Bronchial epithelial cell (primary cell): ENCODE data around the gene TNFAIP8L1. TPM values are rescaled to one million over a fixed set of nuclear protein-coding genes. Genes with fewer than 3 reads are reported as not detected.

Experiments
- DNase-seq: peaks from one replicate; pipeline ENCODE4 v3.0.0-alpha.2; 2010; ENCODE audit warnings: low read depth
- FAIRE-seq: peaks from 2 replicates; lab custom pipeline; 2011; peaks lifted over from hg19 to GRCh38; lab: Jason Lieb, UNC
- H3K27me3 ChIP-seq: 2 replicates; pipeline ENCODE4 v1.5.1; 2011; ENCODE audit warnings: low read length; ENCODE audit not compliant: control insufficient read depth, insufficient read depth
- H3K36me3 ChIP-seq: 2 replicates; pipeline ENCODE4 v1.5.1; 2011; ENCODE audit warnings: low read length; ENCODE audit not compliant: control insufficient read depth, insufficient read depth
- H3K4me3 ChIP-seq: 2 replicates; pipeline ENCODE4 v1.5.1; 2011; ENCODE audit warnings: mild to moderate bottlenecking, low read depth, low read length, control low read depth
- total RNA-seq: library from RNA; depleted of rRNA; stranded (reverse); fragments of >200 nt; gene quantifications from 2 replicates; pipeline ENCODE4 v1.2.1, GENCODE V29; 2014
- TF ChIP-seq, protein P1 (sequence below): IDR thresholded peaks from 2 replicates; pipeline ENCODE4 v1.5.1; 2011; ENCODE audit warnings: mild to moderate bottlenecking, moderate library complexity, low read length, control low read depth, inconsistent platforms; ENCODE audit not compliant: insufficient read depth, severe bottlenecking

The TNFAIP8L1 gene
- total RNA-seq, 1 donor from 2014 or later, result 0.53 TPM

DNA sequence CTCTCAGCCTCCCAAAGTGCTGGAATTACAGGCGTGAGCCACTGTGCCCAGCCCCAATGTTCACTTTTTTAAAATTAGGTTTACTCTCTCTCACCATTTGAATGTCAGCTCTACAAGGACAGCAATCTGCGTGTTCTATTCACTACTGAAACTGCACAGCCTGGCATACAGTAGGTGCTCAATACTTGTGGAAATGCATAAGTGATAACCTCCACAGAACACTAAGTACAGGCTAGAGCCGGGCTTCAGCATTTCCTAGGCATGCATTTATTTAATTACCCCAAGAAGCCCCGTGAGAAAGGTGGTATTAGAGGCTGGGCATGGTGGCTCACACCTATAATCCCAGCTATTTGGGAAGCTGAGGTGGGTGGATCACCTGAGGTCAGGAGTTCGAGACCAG is 33.1 kb upstream of the TNFAIP8L1 start:
- Histone ChIP-seq H3K27me3 (peaks cover 3% of the 10 kb centered on the region), H3K4me3 (no peak overlapping the region), H3K36me3 (no peaks in the 10 kb centered on the region)
- TF ChIP-seq, protein P1, sequence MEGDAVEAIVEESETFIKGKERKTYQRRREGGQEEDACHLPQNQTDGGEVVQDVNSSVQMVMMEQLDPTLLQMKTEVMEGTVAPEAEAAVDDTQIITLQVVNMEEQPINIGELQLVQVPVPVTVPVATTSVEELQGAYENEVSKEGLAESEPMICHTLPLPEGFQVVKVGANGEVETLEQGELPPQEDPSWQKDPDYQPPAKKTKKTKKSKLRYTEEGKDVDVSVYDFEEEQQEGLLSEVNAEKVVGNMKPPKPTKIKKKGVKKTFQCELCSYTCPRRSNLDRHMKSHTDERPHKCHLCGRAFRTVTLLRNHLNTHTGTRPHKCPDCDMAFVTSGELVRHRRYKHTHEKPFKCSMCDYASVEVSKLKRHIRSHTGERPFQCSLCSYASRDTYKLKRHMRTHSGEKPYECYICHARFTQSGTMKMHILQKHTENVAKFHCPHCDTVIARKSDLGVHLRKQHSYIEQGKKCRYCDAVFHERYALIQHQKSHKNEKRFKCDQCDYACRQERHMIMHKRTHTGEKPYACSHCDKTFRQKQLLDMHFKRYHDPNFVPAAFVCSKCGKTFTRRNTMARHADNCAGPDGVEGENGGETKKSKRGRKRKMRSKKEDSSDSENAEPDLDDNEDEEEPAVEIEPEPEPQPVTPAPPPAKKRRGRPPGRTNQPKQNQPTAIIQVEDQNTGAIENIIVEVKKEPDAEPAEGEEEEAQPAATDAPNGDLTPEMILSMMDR, result no peak
- no peak for DNase-seq
- FAIRE-seq, result no peak

DNA sequence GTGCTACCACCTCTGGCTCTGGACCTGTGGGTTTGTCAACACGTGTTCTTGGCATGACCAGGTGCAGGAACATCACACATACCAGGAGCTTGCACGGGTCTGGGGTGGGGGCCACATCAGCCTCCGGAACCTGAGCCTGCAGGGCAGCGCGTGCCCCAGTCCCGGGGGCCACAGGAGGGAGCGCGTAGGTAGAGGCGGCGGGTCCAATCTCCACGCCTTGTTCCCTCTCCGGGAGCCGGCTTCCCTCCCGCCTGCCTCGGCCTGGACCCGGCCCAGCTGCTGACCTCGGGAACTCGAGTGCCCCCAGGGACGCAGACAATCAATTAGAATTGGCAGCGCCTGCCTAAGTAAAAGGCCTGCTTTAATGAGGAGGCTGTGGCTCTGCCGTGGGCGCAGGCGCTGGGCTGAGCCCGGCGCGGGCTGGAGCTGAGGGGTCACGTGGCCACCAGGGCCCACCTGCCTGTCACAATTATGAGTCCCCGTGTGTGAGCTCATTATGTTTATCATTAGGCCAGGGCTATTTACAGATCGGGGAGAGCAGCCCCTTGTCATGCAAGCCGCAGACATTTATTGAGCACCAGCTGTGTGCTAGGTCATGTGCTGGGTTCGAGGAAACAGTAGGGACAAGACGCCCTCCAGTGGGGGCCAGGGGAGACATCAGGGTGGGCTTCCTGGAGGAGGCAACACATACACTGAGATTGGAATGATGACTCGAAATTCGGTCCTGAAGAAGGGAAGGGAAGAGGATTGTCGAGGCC is 32.2 kb upstream of the TNFAIP8L1 start:
- H3K27me3 ChIP-seq, result peaks cover 3% of the 10 kb centered on the region
- no peaks in the 10 kb centered on the region for H3K36me3 ChIP-seq
- no peak overlapping the region for H3K4me3 ChIP-seq
- TF ChIP-seq, protein P1, result no peak
- no peak for FAIRE-seq
- DNase-seq, result no peak

DNA sequence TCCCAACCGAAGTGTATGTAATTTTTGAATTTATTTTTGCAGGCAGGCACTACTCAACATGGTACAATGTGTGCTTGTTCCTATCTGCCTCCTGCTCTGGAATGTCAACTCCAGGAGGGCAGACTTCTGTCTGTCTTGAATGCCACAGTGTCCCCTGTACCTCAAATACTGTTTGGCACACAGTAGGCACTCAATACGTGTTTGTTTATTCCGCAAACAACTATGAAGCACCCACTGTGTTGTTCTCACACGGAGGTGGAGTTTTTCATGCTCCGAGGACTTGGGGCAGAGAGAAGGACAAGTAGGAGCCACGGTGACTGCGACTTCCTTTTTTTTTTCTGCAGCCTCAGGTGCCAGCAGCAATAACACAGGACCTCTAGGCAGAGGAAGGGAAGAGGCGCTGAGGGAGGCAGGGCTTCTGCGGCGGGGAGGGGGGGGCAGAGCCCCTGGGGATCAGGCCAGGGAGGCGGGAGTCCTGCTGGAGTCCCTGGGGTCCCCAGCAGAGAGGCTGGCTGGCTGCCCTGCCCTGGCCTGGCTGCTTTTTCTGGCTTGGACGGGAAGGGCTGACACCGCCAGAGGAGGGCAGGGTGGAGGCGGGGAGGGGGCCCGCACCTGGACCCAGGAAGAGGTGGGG is 29.3 kb upstream of the TNFAIP8L1 start:
- TF ChIP-seq, protein P1, result no peak
- H3K36me3 ChIP-seq, result no peaks in the 10 kb centered on the region
- H3K4me3 ChIP-seq, result no peak overlapping the region
- no peak for DNase-seq
- peaks cover 3% of the 10 kb centered on the region for H3K27me3 ChIP-seq
- no peak for FAIRE-seq

DNA sequence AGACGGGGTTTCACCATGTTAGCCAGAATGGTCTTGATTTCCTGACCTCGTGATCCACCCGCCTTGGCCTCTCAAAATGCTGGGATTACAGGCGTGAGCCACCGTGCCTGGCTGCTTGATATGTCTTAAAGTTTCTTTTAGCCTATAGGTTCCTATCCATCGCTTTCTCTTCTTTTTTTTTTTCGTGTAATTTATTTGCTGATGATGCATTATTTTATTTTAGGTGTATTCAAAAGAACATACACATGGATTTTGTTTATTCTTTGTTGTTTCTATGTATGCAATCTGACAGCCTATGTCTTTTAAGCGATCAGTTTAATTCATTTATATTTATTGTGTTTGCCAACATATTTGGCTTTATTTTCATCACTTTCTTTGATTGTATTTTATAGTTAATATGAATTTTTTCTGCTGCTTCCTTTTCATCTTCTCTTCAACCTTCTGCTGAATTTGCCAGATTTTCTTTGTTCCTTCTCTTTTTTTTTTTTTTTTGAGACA is 26.0 kb upstream of the TNFAIP8L1 start:
- Histone ChIP-seq H3K27me3 (peaks cover 5% of the 10 kb centered on the region), H3K4me3 (no peak overlapping the region), H3K36me3 (no peaks in the 10 kb centered on the region)
- TF ChIP-seq, protein P1, result no peak
- no peak for DNase-seq
- FAIRE-seq, result no peak

DNA sequence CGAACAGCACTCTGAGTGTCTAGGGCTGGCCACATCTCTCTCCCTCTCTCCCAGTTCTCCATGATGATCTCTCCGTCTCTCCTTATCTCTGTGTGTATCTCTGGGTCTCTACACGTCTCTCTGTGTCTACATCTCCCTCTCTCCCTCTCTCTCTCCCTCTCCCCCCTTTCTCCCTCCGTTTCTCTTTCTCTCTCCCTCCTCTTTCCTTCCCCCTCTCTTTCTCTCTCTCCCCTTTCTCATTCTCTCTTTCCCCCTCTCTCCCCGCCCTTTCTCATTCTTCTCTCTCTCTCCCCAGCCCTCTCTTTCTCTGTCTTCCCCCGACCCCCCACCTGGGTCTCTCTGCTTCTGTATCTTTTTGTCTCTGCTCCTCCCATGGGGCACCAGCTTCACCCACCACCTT is 21.3 kb upstream of the TNFAIP8L1 start:
- FAIRE-seq (no peak), DNase-seq (no peak)
- TF ChIP-seq, protein P1, result no peak
- Histone ChIP-seq H3K27me3 (peaks cover 7% of the 10 kb centered on the region), H3K4me3 (no peak overlapping the region), H3K36me3 (no peaks in the 10 kb centered on the region)
